SU-DHL-6 (cell line): ENCODE data around the gene LTF.
"Not testable (repeated sequence)": the region's sequence is repeated elsewhere in the genome, so short reads cannot be mapped to it uniquely, and the experiment has no call there.

ENCODE experiments used
- H2AFZ ChIP-seq: fragments of 200-600 bp; sonication (generic); 2 replicates; pipeline ENCODE4 v1.6.1; 2014; ENCODE audit warnings: low read depth, mild to moderate bottlenecking, moderate library complexity, mixed read lengths, antibody characterized with exemption, low read length; ENCODE audit not compliant: severe bottlenecking
- H3F3A ChIP-seq: fragments of 200-600 bp; shearing (Covaris generic); 2 replicates; pipeline ENCODE4 v1.6.0; 2016; ENCODE audit warnings: antibody characterized with exemption, mild to moderate bottlenecking; ENCODE audit not compliant: insufficient read depth
- H3K27ac ChIP-seq: fragments of 200-600 bp; sonication (generic); 2 replicates; pipeline ENCODE4 v1.5.1; 2016; ENCODE audit warnings: low read depth, mild to moderate bottlenecking, low read length, moderate library complexity, mixed read lengths
- H3K27me3 ChIP-seq: fragments of 200-600 bp; sonication (generic), shearing (Covaris generic); 2 replicates; pipeline ENCODE4 v1.6.0; 2014; ENCODE audit warnings: mild to moderate bottlenecking, low read length
- H3K36me3 ChIP-seq: fragments of 200-600 bp; sonication (generic); 2 replicates; pipeline ENCODE4 v1.6.1; 2014; ENCODE audit warnings: mild to moderate bottlenecking, low read length, mixed read lengths
- H3K4me2 ChIP-seq: fragments of 300-600, 200-600 bp; shearing (Covaris generic), sonication (generic); 2 replicates; pipeline ENCODE4 v1.6.0; 2014; ENCODE audit warnings: low read length, low read depth, mild to moderate bottlenecking; ENCODE audit not compliant: poor library complexity, severe bottlenecking
- H3K4me3 ChIP-seq: fragments of 200-600 bp; sonication (generic); 2 replicates; pipeline ENCODE4 v1.5.1; 2014; ENCODE audit warnings: antibody characterized with exemption, low read length, mild to moderate bottlenecking, mixed read lengths; ENCODE audit not compliant: insufficient read depth, poor library complexity, severe bottlenecking
- H3K79me2 ChIP-seq: fragments of 200-600 bp; sonication (generic); 2 replicates; pipeline ENCODE4 v1.6.1; 2014; ENCODE audit warnings: mild to moderate bottlenecking, low read length, moderate library complexity; ENCODE audit not compliant: insufficient read depth
- H3K9ac ChIP-seq: fragments of 200-600 bp; sonication (generic); 2 replicates; pipeline ENCODE4 v1.7.0; 2014; ENCODE audit warnings: mild to moderate bottlenecking, low read length
- H3K9me2 ChIP-seq: fragments of 200-600 bp; sonication (generic); replicated peaks from 2 replicates; pipeline ENCODE4 v1.6.1; 2014; ENCODE audit warnings: low read length; ENCODE audit not compliant: insufficient read depth
- H3K9me3 ChIP-seq: fragments of 200-600 bp; sonication (generic); 2 replicates; pipeline ENCODE4 v1.6.1; 2014; ENCODE audit warnings: low read length, mixed read lengths; ENCODE audit not compliant: insufficient read depth
- H4K20me1 ChIP-seq: fragments of 200-600 bp; sonication (generic); 2 replicates; pipeline ENCODE4 v1.6.1; 2014; ENCODE audit warnings: low read depth, mild to moderate bottlenecking, antibody characterized with exemption, low read length, moderate library complexity, mixed read lengths
- EZH2phosphoT487 ChIP-seq: fragments of 200-600 bp; sonication (generic), shearing (Covaris generic); conservative IDR thresholded peaks from 2 replicates; pipeline ENCODE4 v1.6.1; 2018; ENCODE audit warnings: mild to moderate bottlenecking, antibody characterized with exemption, low read length, moderate library complexity, mixed read lengths
- TF ChIP-seq, protein P1 (sequence below): fragments of 200-600 bp; sonication (generic); IDR thresholded peaks from one replicate; pipeline ENCODE4 v1.5.1; 2017; ENCODE audit warnings: antibody characterized with exemption, mild to moderate bottlenecking, low read length, moderate library complexity; ENCODE audit not compliant: insufficient read depth, poor library complexity, severe bottlenecking

The LTF gene

DNA sequence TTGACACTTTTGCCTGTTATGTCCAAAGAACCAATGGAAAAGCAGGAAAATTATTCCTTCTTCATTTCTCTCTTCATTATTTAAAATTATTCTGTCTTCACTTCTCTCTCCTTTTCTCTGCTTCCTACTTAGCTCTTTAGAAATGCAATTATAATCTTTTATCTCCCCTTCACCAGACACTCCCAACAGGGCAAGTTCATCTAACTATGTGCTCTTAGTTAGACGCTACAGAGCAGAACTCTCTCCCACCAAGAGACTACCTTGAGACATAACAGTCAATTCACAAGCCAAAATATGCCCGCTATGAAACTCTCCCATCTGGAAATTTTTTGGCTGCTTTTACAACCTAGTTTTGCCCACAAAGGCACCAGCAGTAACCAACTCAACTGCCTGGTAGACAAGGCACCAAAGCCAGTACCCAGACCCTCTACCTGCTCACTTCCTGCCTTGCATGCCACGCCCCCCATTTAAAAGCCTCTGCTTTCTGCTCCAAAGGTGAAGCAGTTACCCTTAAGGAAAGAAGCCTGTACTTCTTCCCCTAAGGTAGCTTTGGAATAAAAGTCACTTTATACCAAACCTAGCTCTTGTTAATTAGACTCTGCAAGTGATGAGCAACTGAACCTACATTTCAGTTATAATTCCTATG lies 29.5 kb downstream of the LTF start:
- Histone ChIP-seq H3K4me2 (no peak overlapping the region), H2AFZ (no peak overlapping the region), H3K36me3 (no peaks in the 10 kb centered on the region), H3K9me2 (no peaks in the 10 kb centered on the region), H3K9me3 (peaks cover 6% of the 10 kb centered on the region; the same call in 1 of the 2 replicates), H3K9ac (no peak overlapping the region), H4K20me1 (no peaks in the 10 kb centered on the region), H3K4me3 (no peak overlapping the region), H3K27me3 (no peaks in the 10 kb centered on the region), H3K27ac (no peak overlapping the region), H3F3A (no peaks in the 10 kb centered on the region), H3K79me2 (no peaks in the 10 kb centered on the region)
- TF ChIP-seq EZH2phosphoT487, result no peak
- TF ChIP-seq, protein P1, sequence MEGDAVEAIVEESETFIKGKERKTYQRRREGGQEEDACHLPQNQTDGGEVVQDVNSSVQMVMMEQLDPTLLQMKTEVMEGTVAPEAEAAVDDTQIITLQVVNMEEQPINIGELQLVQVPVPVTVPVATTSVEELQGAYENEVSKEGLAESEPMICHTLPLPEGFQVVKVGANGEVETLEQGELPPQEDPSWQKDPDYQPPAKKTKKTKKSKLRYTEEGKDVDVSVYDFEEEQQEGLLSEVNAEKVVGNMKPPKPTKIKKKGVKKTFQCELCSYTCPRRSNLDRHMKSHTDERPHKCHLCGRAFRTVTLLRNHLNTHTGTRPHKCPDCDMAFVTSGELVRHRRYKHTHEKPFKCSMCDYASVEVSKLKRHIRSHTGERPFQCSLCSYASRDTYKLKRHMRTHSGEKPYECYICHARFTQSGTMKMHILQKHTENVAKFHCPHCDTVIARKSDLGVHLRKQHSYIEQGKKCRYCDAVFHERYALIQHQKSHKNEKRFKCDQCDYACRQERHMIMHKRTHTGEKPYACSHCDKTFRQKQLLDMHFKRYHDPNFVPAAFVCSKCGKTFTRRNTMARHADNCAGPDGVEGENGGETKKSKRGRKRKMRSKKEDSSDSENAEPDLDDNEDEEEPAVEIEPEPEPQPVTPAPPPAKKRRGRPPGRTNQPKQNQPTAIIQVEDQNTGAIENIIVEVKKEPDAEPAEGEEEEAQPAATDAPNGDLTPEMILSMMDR, result no peak

DNA sequence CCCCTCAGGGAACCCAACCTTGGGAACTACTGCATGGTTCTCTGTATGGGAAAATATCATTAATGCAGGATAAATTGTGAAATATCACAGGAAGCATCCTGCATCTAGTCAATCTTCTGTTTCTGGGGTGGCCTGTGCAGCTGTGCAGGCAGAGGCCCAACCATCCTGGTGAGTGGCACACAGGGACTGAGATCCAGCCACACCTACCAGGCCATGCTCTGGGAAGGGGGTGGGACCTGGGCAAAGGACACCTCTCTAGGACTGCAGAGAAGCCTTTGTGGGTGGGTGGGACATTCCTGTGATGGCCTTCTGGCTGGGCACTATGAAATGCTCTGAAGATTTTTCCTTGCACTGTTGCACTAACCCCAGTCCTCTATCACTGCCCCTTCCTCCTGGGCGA lies 30.9 kb downstream of the LTF start:
- Histone ChIP-seq H4K20me1 (no peaks in the 10 kb centered on the region), H3K4me2 (no peak overlapping the region), H3K27ac (no peak overlapping the region), H3K4me3 (no peak overlapping the region), H3K79me2 (no peaks in the 10 kb centered on the region), H3K36me3 (no peaks in the 10 kb centered on the region), H3K9me2 (no peaks in the 10 kb centered on the region), H3F3A (no peaks in the 10 kb centered on the region), H3K9ac (no peak overlapping the region), H3K27me3 (no peaks in the 10 kb centered on the region), H3K9me3 (peaks cover 6% of the 10 kb centered on the region; the same call in 1 of the 2 replicates), H2AFZ (no peak overlapping the region)
- TF ChIP-seq, protein P1, result no peak
- no peak for TF ChIP-seq EZH2phosphoT487

- not testable (repeated sequence) for H4K20me1 ChIP-seq, H3K79me2 ChIP-seq, H3K9me3 ChIP-seq, H3K27ac ChIP-seq, H2AFZ ChIP-seq, H3K27me3 ChIP-seq, H3F3A ChIP-seq, H3K4me3 ChIP-seq, H3K9me2 ChIP-seq, H3K4me2 ChIP-seq, H3K36me3 ChIP-seq, H3K9ac ChIP-seq
These were observed 31.6 kb downstream of the LTF start for GRCh38 chr3:46433118-46433517.

DNA sequence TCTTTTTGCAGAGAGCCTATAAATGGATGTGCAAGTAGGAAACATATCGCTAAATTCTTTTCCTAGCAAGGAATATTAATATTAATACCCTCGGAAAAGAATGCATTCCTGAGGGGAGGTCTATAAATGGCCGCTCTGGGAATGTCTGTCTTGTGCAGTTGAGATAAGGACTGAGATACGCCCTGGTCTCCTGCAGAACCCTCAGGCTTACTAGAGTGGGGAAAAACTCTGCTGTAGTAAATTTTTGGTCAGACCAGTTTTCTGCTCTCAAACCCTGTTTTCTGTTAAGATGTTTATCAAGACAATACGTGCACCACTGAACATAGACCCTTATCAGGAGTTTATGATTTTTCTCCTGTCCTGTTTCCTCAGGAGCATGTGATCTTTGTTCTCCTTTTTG lies 32.8 kb downstream of the LTF start:
- not testable (repeated sequence) for H4K20me1 ChIP-seq, H3K9ac ChIP-seq, H3K9me3 ChIP-seq, H3K4me2 ChIP-seq, H3F3A ChIP-seq, H3K36me3 ChIP-seq, H3K27ac ChIP-seq, H3K4me3 ChIP-seq, H3K9me2 ChIP-seq, H3K27me3 ChIP-seq, H3K79me2 ChIP-seq, H2AFZ ChIP-seq

DNA sequence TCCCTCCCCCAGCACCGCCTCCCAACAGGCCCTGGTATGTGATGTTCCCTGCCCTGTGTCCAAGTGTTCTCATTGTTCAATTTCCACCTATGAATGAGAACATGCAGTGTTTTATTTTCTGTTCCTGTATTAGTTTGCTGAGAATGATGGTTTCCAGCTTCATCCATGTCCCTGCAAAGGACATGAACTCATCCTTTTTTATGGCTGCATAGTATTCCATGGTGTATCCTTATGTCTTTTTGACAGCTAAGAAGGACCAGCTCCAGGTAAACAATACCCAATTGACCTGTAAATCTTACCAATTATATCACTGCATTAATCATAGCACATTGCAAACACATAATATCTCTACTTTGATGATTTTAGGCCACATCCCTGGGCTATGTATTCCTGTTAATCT lies 33.8 kb downstream of the LTF start:
- H3K36me3 ChIP-seq, H3K9me2 ChIP-seq, H3F3A ChIP-seq, H2AFZ ChIP-seq, H3K27me3 ChIP-seq, H3K4me3 ChIP-seq, H3K27ac ChIP-seq, H3K4me2 ChIP-seq, H4K20me1 ChIP-seq, H3K9me3 ChIP-seq, H3K79me2 ChIP-seq, H3K9ac ChIP-seq: not testable (repeated sequence)
